Ammon's horn (tissue), 1 donor: ENCODE data around the gene SMG7.

Source experiments
- DNase-seq: peaks from one replicate; pipeline ENCODE4 v3.0.0-alpha.2; 2016; ENCODE audit warnings: low spot score

Gene SMG7

GRCh38 chr1:183565261-183565660 is 93.0 kb downstream of the SMG7 start:
- no peak for DNase-seq

- no peak for DNase-seq
Measured at GRCh38 chr1:183566026-183566425, 93.7 kb downstream of the SMG7 start.

- DNase-seq, result no peak
Measured at GRCh38 chr1:183567584-183567983, 95.3 kb downstream of the SMG7 start.

GRCh38 chr1:183568176-183569021 is 96.1 kb downstream of the SMG7 start:
- no peak for DNase-seq

- no peak for DNase-seq
Measured at GRCh38 chr1:183569141-183569540, 96.8 kb downstream of the SMG7 start.

- no peak for DNase-seq
Measured at GRCh38 chr1:183569801-183570200, 97.5 kb downstream of the SMG7 start.

GRCh38 chr1:183570451-183570850 is 98.2 kb downstream of the SMG7 start:
- DNase-seq, result no peak

GRCh38 chr1:183571678-183572268 is 99.5 kb downstream of the SMG7 start:
- no peak for DNase-seq

- no peak for DNase-seq
Measured at GRCh38 chr1:183572721-183573120, 100.4 kb downstream of the SMG7 start.

GRCh38 chr1:183575606-183576005 is 103.3 kb downstream of the SMG7 start:
- no peak for DNase-seq

GRCh38 chr1:183576537-183576936 is 104.2 kb downstream of the SMG7 start:
- DNase-seq, result no peak

GRCh38 chr1:183577897-183578465 is 105.7 kb downstream of the SMG7 start:
- no peak for DNase-seq

GRCh38 chr1:183578856-183579255 is 106.6 kb downstream of the SMG7 start:
- no peak for DNase-seq

GRCh38 chr1:183580281-183580682 is 108.0 kb downstream of the SMG7 start:
- peak; percentile 48 for DNase-seq

- no peak for DNase-seq
Measured at GRCh38 chr1:183582021-183582713, 109.9 kb downstream of the SMG7 start.

- no peak for DNase-seq
Measured at GRCh38 chr1:183583466-183583865, 111.2 kb downstream of the SMG7 start.

- no peak for DNase-seq
Measured at GRCh38 chr1:183584147-183584546, 111.8 kb downstream of the SMG7 start.

- no peak for DNase-seq
Measured at GRCh38 chr1:183585038-183585437, 112.7 kb downstream of the SMG7 start.

GRCh38 chr1:183586455-183586854 is 114.2 kb downstream of the SMG7 start:
- DNase-seq, result no peak

- no peak for DNase-seq
Measured at GRCh38 chr1:183586926-183587325, 114.6 kb downstream of the SMG7 start.

GRCh38 chr1:183588827-183589226 is 116.5 kb downstream of the SMG7 start:
- peak; percentile 71 for DNase-seq

GRCh38 chr1:183589384-183589783 is 117.1 kb downstream of the SMG7 start:
- no peak for DNase-seq

- DNase-seq, result no peak
Measured at GRCh38 chr1:183589874-183590243, 117.6 kb downstream of the SMG7 start.
